Renal pelvis (tissue), 4 donors: ENCODE results near the gene PPIL3. TPM values are rescaled to one million over a fixed set of nuclear protein-coding genes. Genes with fewer than 3 reads are reported as not detected.

Experiments used
- DNase-seq: peaks from one replicate; pipeline ENCODE4 v3.0.0-alpha.2; 2013
- polyA plus RNA-seq, 3 donors: library from polyadenylated mRNA; unstranded; fragments of 120-200 nt; gene quantifications; one replicate each; pipeline ENCODE4 v1.2.1, GENCODE V29; 2013; ENCODE audit not compliant: insufficient read length in 3 of 3

PPIL3 gene
- polyA plus RNA-seq, 3 donors = 41.5 to 71.8 (median 66.6) TPM

DNA sequence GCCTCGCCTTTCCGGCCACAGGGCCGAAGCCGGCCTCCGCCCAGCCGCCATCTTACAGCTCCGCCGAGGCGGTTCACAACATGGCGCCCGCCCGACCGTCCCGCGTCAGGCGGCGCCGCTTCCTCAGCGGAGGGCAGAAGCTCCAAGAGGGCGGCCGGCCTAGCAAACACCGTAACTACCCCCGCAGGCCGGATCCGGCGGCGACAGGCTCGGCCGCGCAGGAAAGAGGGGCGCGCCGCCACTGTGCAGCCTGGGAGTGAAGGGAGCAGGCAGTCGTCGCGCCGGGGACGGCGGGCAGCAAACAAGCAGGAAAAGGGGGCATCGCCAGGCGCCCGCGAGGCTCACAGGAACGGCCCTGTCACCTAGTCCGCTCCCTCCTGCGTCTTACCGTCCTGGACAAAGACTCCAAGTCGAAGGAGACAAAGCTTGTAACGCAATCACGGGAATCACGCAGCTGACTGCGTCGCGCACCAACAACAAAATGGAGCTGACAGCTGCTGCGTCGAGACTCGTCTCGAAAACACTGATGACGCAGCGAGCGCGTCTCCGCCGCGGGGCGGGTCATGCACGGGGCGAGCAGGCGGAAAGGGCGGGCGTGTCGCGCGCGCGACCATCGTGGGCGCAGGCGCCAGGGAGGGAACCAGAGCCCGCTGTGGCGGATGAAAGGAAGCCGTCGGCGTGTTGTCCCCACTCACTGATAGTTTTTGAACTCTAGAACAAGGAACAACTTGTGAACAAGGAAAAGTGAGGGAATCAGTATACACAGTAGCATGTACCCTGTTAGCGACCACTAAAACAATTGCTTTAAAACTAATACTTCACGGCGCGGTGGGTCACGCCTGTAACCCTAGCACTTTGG, 24.5 kb downstream of the PPIL3 start, which contains the start of gene CLK1:
Gene CLK1, minus strand, starts transcription at position 483 of the 859 bp plus-strand sequence. CDS start 2,796 bp downstream, outside the sequence.
- peak; percentile 95 for DNase-seq

DNA sequence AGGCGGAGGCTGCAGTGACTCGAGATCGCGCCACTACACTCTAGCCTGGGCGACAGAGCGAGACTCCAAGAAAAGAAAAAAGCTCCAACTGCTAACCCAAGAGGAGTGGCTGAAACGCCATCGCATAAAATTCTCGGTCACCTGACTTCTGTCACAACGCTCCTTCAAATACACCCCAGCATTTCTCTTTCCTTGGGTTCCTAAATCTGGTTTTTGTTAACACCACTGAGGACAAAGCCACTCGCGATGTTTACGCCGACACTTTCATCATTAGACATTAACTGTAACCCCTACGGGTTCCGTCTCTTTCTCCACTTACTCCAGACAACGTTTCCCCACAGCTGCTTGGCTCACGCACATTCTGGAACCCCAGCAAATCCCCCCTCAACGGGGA, 25.1 kb downstream of the PPIL3 start:
- no peak for DNase-seq

DNA sequence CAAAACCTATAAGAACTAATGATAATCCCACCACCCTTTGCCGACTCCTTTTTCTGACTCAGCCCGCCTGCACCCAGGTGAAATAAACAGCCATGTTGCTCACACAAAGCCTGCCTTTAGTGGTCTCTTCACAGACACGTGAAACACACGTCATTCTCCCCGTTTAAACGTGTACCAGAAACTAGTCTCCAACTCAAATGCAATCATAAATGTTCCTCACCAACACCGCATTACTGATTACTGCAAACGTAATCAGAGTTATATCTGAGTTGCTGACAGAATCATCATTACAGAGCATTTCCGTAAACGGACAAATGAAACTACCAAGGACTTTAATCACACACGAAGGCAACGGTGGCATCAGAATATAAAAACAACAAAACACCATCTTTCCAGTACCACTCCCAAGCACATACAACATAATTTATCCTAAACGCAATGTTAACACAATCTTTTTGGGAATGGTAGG, 26.3 kb downstream of the PPIL3 start:
- peak; percentile 52 for DNase-seq

DNA sequence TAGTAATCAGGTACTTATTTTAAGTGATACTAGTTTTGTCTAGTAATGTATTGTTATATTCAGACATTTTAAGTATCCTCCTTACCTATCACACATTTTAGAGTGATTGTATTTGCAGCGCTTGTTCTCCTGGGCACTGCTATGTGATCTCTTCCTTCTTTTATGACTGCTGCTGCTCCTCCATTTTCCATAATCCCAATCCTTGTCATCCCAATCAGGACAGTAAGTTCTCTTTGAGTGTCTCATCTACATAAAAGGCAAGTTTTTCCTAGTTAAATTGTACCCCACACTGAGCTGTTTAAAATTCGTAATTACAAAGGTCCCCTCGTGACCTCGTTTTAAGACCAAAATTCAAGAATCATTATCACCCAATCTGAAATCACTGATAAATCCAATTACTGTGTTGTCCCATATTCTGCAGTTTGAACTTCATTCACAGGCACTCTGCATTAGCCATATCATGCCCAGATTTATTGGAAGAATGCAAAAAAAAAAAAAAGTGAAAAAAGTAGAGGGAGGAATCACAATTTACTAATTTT, 27.2 kb downstream of the PPIL3 start:
- peak; percentile 5 for DNase-seq

DNA sequence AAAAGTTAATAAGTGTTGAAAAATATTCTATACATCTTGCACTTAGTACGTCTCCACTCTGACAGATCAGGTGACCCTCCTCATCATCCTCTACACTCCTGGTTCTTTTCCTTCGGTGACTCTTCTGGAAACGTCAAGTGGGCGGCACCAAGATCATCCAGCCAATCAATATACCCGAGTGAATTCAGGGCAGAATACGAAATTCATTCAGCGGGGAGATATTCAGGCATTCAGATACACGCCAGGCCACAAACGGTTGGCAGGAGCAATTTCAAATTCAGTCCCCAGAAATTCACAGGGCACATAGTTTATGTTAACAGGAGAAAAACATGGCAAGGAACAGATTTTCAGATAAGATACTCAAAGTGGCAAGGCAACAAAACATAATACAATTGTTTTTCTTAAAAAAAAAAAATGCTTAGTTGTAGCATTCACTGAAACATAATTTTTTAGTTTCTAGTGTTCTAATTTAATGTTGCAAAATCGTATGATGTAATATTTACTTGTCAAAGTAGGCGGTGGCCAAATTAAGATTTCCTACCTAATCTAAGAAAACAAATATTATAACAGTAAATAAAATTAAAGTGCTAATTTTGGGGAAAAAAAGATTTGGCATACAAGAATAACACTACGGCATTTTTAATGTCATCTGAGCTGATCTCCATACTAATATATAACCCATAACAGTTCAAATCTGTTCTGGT, 28.6 kb downstream of the PPIL3 start:
- no peak for DNase-seq

DNA sequence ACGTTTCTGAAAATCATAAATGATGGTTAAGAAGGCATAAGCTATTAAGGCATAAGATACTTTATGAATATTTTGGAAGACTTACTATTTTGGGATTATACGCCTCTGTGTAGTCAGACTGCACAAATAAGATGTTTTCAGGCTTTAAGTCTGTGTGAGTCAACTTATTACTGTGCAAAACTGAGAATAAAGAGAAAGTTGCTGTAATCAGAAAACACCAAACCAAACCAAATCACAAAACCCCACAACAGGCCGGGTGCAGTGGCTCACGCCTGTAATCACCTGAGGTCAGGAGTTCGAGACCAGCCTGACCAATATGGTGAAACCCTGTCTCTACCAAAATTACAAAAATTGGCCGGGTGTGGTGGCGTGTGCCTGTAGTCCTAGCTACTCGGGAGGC, 32.1 kb downstream of the PPIL3 start:
- no peak for DNase-seq

DNA sequence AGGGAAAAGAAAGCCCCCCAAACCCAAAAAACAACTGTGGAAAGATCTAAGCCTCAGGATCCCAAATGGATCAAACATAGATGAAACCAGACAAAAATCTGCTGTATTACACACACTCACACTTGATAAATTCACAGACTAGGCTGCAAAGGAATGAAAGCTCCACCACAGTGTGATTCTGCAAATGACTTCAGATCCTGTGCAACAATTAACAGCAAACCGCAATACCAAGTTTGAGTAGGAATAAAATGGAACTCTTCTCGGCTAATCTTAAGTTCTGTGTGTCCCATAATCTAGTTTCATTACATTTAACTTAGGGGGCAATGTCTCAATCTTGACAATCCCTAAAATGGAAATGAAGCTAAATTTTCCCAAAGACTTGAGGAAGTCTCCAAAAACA, 36.3 kb downstream of the PPIL3 start:
- no peak for DNase-seq

DNA sequence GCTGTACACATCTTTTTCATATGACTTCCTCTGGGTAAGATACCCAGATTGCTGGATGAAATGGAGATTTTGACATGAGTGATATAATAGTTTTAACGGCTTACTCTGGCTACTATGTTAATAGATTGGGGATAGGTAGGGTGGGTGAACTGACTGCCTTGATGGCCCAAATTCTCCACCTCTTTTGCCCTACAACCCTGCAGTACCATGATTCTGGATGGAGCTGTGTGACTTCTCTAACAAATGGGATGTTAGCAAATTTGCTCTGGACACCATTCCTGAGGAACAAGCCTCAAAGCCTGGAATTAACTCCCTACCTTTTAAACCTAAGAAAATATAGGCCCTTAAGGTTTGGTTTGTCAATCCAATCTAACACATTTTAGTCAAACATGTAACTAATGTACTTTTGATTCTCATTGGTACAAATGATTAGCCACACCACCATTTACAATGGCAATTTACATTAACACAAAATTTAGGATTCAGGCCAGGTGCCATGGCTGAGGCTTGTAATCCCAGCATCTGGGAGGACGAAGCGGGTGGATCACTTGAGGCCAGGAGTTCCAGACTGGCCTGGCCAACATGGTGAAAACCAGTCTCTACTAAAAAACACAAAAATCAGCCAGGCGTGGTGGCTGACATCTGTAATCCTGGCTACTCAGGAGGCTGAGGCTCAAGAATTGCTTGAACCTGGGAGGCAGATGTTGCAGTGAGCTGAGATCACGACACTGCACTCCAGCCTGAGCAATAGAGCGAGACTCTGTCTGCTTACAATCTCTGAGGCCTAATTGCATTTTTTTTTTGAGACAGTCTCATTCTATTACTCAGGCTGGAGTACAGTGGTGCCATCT, 37.3 kb downstream of the PPIL3 start:
- DNase-seq = no peak

DNA sequence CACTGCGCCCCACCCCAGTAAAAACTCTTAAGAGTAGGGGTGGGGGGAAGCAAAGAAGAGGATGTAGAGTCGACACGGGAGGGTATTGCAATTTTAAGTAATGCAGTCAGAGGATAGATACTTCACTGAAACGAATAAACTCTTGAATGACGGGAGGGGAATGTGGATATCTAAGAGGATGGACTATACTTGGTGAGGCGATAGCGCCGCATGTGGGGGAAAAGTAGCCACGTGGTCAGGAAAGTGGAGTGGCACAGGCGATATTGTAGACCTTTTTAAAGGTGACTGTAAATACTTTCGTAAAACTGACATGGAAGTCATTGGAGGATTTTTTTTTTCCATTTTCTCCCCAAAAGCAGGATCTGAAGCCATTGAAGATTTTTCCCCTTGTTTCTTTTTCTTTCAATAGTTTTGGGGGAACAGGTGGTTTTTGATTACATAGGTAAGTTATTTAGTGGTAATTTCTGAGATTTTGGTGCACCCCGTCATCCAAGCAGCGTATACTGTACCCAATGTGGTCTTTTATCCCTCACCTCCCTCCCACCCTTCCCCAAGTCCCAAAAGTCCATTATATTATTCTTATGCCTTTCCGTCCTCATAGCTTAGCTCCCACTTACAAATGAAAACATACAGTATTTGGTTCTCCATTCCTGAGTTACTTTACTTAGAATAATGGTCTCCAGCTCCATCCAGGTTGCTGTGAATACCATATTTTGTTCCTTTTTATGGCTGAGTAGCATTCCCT, 38.2 kb downstream of the PPIL3 start:
- no peak for DNase-seq

DNA sequence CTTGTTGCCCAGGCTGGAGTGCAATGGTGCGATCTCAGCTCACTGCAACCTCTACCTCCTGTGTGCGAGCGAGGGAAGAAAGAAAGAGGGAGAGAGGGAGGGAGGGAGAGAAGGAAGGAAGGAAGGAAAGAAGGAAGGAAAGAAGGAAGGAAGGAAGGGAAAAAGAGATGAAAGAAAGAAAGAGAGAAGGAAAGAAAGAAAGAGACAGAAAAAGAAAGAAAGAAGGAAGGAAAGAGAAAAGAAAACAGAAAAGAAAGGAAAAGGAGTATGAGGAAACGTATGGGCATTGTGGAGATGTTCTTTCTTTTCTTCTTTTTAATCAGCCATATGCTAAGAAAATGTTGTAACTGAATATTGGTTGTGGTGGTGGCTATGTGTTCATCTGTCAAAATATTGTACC, 40.9 kb downstream of the PPIL3 start:
- DNase-seq = no peak

DNA sequence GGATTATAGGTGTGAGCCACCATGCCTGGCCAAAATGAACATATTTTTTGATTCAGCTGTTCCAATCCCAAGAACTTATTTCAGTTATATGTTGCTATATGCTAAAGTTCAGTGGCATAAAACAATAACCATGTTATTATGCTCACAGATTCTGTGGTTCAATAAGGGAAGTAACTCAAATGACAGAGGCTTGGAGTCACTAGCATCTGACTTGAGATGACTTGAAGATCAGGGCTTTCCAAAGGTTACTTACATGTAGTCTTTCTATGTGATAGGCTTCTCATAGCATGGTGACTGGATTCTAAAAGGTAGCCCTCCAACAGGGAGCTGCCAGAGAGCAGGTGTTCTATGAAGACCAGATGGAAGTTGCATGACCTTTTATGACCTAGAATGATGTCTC, 41.6 kb downstream of the PPIL3 start:
- DNase-seq = no peak

DNA sequence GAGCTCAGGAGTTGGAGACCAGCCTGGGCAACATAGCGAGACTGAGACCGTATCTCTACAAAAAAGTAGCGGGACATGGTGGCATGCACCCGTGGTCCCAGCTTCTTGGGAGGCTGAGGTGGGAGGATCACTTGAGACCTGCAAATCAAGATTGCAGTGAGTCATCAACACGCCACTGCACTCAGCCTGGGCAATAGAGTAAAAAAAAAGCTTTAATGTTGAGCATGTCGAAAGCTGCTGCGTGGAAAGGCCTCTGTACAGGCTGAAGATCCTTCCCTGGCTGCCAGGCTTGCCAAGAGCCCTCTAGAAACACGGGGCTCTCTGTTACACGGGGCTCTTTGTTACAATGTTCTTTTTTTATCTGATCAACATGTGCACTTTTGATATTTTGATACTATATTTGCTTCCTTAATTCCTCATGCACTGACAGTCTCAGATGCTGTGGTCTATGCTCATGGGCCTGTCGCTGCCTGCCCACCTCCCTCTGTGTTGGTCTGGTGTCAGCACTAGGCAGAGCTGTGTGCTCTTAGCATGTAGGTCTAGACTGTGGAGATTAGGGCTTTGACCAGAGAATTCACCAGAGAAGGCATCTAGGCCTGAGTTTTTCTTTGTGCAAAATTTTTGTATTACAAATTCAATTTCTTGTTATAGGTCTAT, 43.1 kb downstream of the PPIL3 start:
- DNase-seq = no peak

DNA sequence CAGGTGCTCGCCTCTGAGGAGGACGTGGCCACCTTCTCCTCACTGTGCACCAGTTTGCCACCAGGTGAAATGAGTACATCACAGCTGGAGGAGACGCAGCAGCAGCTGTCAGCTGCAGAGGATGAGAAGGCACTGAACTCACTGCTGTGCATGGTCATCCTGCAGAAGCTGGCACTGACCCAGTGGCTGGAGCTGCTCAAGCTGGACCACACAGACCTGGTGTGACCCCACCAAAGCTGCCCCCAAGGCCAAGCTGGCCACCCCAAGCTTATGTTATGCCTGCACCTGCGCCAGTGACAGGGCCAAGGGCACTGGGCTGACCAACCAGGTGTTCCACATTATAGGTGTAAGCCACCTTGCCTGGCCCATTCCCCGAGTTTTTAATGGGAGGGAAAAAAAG, 43.7 kb downstream of the PPIL3 start:
- no peak for DNase-seq

DNA sequence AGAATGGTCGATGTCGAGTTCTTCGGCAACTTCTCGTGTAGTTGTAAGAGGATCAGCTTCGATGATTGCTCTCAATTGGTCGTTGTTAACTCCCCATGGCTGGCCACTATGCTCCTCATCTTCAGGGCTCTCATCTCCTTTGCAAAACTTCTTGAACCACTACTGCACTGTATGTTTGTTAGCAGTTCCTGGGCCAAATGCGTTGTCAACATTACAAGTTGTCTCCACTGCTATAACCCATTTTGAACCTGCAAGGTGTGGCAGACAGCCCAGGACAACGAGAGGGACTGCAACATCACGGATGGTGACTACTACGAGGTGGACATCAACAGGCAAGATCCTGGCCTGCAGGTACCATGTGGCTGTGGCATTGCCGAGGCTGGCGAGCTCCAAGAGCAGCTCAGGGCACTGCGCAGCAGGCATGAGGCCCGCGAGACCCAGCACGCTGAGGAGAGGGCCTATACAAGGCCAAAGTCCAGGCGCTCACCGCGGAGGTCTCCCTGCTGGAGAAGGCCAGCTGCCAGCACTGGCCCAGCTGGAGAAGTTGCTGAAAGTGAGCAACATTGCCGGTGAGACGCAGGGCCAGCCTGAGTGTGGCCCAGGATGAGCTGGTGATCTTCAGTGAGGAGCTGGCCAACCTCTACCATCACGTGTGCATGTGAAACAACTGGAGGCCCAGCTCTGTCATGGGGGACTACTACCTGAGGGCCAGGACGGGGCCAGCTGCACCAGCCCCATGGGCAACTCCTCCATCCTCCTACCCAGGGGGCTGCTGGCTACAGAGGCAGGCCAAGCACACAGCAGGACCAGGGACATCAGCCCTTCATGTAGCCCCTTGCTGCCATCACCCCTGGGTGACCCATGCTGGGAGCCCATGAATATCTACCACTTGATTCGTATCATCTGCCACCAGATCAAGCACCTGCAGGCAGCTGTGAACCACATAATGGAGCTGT, 44.6 kb downstream of the PPIL3 start:
- no peak for DNase-seq

DNA sequence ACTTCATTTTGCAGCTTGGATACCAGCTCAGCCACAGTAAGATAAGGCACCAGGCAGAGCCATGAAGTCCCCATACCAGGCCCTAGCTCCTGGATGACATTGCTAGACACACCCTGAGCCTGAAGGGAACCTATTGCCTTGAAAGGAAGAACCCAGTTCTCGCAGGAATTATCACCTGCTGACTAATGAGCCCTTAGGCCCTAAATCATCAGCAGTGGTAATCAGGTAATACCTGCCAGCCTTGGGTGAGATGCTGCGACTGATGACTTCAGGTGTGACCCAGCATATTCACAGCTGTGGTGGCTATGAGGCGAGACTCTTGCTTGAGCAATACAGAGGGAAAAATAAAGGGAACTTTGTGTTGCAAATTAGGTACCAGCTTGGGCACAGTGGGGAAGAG, 49.4 kb downstream of the PPIL3 start:
- no peak for DNase-seq

DNA sequence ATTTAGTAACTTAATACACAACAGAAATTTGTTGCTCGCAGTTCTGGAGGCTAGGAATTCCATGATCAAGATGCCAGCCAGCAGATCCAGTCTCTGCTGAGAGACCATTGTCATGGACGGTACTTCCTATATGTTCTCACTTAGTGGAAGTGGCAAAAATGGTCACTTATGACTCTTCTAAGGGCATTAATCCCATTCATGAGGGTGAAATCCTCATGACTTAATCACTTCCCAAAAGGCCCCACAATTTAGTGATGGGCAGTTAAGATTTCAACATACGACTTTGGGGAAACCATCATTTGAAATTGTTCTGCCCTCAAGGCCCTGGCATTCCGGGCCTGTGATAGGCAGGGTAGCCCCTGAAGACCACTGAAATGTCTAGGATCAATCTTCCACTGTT, 54.2 kb downstream of the PPIL3 start:
- DNase-seq = no peak

DNA sequence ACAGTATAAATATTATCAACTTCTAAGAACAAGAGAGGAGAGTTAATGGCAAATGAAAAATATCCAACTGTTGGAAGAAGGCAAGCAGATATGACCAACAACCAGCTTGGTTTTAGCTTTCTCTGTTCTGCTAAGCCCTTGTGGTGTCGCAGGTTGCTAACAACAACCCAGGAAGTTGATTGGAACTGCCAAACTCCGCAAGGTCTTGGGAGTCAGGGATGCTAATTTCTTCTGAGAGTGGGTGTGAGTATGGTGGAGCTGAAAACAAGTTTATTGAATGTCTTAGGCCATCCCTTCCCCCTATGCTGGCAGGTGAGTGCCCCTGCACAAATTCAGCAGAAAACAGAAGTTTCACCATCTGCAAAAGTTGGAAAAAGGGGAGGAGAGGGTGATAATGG, 59.6 kb downstream of the PPIL3 start:
- DNase-seq = no peak

DNA sequence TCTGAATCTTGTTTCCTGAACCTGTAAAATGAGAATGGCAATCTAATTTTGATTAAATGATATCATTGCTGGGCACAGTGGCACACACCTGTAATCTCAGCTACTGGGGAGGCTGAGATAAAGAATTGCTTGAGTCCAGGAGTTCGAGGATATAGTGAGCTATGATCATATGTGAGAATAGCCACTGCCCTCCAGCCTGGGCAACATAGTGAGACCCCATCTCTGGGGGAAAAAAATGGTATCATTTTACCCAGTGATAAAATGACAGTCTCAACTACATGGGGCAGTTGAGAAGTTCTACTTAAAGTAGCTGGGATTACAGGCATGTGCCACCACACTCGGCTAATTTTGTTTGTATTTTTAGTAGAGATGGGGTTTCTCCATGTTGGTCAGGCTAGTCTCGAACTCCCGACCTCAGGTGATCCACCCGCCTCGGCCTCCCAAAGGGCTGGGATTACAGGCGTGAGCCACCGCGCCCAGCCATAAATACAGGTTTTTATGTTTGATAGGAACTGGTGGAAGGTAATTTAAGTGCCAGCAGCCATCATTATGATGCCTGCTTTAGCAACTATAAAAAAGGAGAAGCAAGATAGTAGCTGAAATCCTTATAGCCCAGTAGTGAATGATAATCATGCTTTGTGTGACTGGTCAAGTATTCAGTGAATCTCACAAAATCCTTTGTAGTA, 60.2 kb downstream of the PPIL3 start:
- no peak for DNase-seq

DNA sequence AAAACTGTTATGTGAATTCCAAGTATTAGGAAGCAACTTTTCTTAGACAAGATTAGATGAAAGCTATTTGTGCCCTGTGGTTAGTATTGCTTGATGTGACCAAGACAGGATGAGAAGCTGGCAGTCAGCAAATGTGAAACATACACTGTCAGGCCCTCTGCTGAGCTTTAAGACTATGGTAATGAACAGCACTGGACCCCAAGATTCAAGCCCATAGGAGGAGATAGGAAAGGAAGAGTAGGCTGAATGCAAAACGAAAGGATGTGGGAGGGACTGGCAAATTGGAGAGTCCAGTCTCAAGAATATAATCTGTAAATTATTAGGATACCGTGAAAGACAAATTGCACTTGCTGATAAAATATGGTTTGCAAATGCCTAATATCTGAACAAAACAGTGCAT, 60.8 kb downstream of the PPIL3 start:
- no peak for DNase-seq
